ENCODE measurements around the gene TFPT.

DNA sequence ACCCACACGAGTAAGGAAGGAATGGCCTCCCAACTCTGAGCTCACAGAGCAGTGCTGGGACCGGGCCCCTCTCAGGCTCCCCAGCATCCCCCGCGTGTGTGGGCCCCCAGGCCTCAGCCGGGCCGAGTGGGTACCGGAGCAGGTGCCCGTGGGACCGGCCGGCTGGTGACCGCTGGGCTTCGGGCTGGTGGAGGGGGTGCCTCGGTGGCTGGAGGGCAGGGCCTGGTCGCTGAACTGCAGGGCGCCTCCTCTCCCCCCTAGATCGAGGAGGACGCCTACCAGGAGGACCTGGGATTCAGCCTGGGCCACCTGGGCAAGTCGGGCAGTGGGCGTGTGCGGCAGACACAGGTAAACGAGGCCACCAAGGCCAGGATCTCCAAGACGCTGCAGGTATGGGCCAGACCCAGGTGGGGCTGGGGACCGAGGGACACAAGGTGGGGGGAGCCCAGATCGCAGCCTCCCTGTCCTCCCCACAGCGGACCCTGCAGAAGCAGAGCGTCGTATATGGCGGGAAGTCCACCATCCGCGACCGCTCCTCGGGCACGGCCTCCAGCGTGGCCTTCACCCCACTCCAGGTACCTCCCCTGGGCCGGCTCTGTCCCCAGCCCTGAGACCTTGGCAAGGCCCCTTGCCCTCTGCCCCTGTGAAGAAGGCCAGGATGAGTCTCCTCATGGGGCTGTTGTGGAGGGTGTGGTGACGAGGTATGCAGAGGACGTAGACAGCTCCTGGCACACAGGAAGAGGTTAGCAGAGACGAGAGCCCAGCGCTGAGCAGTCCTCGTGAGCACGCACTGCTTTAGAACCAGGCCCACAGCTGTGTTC, 13.5 kb upstream of the TFPT start:
- no peak for TF ChIP-seq POLR2A (IDR thresholded peaks at IDR 0.05)
- TF ChIP-seq, protein P1, sequence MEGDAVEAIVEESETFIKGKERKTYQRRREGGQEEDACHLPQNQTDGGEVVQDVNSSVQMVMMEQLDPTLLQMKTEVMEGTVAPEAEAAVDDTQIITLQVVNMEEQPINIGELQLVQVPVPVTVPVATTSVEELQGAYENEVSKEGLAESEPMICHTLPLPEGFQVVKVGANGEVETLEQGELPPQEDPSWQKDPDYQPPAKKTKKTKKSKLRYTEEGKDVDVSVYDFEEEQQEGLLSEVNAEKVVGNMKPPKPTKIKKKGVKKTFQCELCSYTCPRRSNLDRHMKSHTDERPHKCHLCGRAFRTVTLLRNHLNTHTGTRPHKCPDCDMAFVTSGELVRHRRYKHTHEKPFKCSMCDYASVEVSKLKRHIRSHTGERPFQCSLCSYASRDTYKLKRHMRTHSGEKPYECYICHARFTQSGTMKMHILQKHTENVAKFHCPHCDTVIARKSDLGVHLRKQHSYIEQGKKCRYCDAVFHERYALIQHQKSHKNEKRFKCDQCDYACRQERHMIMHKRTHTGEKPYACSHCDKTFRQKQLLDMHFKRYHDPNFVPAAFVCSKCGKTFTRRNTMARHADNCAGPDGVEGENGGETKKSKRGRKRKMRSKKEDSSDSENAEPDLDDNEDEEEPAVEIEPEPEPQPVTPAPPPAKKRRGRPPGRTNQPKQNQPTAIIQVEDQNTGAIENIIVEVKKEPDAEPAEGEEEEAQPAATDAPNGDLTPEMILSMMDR (IDR thresholded peaks at IDR 0.05), result no peak
- TF ChIP-seq EP300 (IDR thresholded peaks at IDR 0.05), result no peak

All from ovary (tissue), 3 donors.